LNCaP clone FGC (cell line): ENCODE results near the gene MAPK4.
"Not testable (repeated sequence)": the region's sequence is repeated elsewhere in the genome, so short reads cannot be mapped to it uniquely, and the experiment has no call there.

ENCODE experiments used
- DNase-seq: peaks from one replicate; pipeline ENCODE4 v3.0.0-alpha.2; 2011; ENCODE audit warnings: low read depth
- H3K4me3 ChIP-seq: 2 replicates; pipeline ENCODE4 v1.5.1; 2011; ENCODE audit warnings: mild to moderate bottlenecking, low read depth, low read length, control low read depth
- TF ChIP-seq, protein P1 (sequence below): IDR thresholded peaks from 2 replicates; pipeline ENCODE4 v1.5.1; 2012; ENCODE audit warnings: mild to moderate bottlenecking; ENCODE audit not compliant: control insufficient read depth, insufficient read depth; ENCODE audit errors: extremely low read depth

Gene MAPK4

DNA sequence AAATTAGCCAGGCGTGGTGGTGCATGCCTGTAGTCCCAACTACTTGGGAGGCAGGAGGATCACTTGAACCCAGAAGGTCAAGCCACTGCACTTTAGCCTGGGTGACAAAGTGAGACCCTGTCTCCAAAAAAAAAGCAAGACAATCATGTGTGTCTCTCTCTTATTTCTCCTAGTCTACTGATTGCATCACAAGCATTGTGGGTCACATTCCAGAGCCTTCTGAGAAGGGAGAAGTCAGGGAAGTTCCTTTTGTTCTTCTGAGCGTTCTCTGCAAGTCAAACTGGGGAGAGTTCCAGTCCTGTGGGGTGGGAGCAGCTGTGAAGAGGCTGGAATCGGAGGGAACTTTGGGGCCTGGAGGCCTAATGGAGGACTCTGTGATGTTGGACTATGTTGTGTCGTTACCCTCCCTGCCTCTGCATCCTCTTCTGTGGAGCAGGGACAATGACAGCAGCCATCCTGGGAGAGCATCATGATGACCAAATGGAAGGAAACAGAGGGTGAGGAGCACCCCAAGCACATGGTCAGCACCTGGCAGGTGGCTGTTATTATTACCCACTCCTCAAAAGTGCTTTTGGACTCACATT is 144.6 kb downstream of the MAPK4 start:
- DNase-seq = no peak
- no peak overlapping the region for H3K4me3 ChIP-seq
- TF ChIP-seq, protein P1, sequence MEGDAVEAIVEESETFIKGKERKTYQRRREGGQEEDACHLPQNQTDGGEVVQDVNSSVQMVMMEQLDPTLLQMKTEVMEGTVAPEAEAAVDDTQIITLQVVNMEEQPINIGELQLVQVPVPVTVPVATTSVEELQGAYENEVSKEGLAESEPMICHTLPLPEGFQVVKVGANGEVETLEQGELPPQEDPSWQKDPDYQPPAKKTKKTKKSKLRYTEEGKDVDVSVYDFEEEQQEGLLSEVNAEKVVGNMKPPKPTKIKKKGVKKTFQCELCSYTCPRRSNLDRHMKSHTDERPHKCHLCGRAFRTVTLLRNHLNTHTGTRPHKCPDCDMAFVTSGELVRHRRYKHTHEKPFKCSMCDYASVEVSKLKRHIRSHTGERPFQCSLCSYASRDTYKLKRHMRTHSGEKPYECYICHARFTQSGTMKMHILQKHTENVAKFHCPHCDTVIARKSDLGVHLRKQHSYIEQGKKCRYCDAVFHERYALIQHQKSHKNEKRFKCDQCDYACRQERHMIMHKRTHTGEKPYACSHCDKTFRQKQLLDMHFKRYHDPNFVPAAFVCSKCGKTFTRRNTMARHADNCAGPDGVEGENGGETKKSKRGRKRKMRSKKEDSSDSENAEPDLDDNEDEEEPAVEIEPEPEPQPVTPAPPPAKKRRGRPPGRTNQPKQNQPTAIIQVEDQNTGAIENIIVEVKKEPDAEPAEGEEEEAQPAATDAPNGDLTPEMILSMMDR = no peak

- DNase-seq = no peak
- TF ChIP-seq, protein P1 = no peak
- H3K4me3 ChIP-seq = no peak overlapping the region
Measured at GRCh38 chr18:50706199-50706598, 146.3 kb downstream of the MAPK4 start.

DNA sequence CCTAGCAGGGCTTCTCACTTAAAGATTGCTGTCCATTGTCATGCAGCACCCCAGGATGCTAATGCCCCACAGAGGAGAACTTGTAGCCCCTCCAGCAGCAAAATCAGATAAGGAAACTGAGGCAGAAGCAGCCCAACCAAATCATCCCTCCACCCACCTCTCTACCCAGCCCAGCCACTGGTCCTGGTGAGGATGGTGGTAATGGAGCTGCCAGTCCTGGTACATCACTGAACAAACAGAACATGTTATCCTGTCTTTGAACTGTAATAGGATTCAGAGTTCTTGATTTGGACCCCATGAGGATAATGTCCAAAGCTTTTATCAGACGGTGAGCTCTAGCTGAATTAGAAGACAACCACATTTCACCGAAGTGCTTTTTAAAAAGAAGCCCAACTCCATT is 146.8 kb downstream of the MAPK4 start:
- DNase-seq = no peak
- TF ChIP-seq, protein P1 = no peak
- H3K4me3 ChIP-seq = no peak overlapping the region

GRCh38 chr18:50707297-50707696 is 147.4 kb downstream of the MAPK4 start:
- not testable (repeated sequence) for H3K4me3 ChIP-seq

GRCh38 chr18:50707855-50708469 is 148.1 kb downstream of the MAPK4 start:
- peak; percentile 48 for DNase-seq
- TF ChIP-seq, protein P1 = no peak
- no peak overlapping the region for H3K4me3 ChIP-seq

More at GRCh38 chr18:50707297-50707696, 147.4 kb downstream of the MAPK4 start:
- not testable (repeated sequence) for DNase-seq

- no peak for DNase-seq
Measured at GRCh38 chr18:50709193-50709592, 149.3 kb downstream of the MAPK4 start.

DNA sequence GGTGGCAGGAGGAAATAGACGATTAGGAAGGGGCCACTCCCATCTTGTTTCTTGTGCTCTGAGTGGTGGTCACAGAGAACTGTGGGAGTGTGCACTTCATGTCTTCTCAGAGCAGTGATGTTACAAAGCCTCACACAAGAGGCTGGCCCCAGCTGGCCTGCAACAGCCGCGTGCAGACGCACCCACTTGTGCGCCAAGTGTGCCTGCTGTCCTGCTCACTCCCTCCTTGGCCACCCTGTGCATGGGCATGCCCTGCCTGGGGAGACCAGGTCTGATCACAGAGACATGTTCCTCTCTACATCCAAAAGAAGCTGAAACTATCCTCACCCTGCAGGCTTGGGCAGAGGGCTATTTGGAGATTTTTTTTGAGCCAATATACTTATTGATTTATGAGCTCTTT is 151.5 kb downstream of the MAPK4 start:
- no peak for DNase-seq
- TF ChIP-seq, protein P1 = no peak
- H3K4me3 ChIP-seq = no peak overlapping the region

More at GRCh38 chr18:50709193-50709592, 149.3 kb downstream of the MAPK4 start:
- H3K4me3 ChIP-seq = no peak overlapping the region
- TF ChIP-seq, protein P1 = no peak
